HS-27A (cell line): ENCODE results near the gene MYOC.
"Not testable (repeated sequence)": the region's sequence is repeated elsewhere in the genome, so short reads cannot be mapped to it uniquely, and the experiment has no call there.

ENCODE experiments used
- DNase-seq: peaks from one replicate; pipeline ENCODE4 v3.0.0-alpha.2; 2012; ENCODE audit warnings: low read depth, missing footprints

The MYOC gene

GRCh38 chr1:171652234-171652822, at the start of gene MYOC:
MYOC (minus strand) TSS chr1:171652688; CDS start chr1:171652611, 77 bp downstream.
- no peak for DNase-seq

- DNase-seq, result no peak
Observed at GRCh38 chr1:171699531-171699930, 47.0 kb upstream of the MYOC start.

- DNase-seq, result not testable (repeated sequence)
Observed at GRCh38 chr1:171695772-171696171, 43.3 kb upstream of the MYOC start.

GRCh38 chr1:171693541-171693940, 41.1 kb upstream of the MYOC start:
- not testable (repeated sequence) for DNase-seq

DNA sequence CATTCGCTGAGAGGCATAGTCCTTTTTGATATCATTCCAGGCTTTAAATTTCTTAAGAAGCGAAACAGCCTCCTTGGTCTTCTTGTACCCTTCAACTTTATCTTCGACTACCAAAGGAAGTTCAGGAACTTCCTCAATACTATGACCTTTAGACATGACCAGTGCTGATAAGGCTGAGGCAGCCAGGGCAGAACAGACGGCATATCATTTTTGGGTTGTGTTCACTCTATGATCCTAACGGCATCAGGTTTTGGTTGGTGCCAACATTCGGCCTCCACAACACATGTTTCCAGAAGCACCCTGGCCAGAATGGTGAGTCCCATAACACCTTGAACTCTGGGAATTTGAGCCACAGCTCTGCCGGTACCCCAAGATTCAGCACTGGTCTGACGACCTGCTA, 31.4 kb upstream of the MYOC start:
- DNase-seq, result no peak

DNA sequence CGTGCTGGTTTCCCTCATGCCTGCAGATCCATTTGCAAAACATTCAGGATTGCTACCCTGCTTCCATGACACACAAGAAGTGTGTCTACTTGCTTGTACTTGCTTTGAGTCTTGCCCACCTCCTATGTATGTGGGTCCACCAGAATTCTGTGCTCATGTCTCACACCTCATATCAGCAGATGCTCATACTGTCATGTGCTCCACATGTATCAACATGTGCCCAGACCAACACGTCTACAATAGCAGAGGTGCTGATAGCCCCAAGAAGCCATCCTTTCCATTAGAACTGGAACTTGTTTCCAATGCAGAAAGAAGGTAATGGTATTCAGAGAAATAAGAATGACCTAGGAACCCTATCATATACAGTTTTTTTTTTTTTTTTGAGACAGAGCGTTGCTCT, 27.9 kb upstream of the MYOC start:
- DNase-seq, result no peak

GRCh38 chr1:171676823-171677222, 24.3 kb upstream of the MYOC start:
- DNase-seq, result no peak

- DNase-seq, result no peak
Observed at GRCh38 chr1:171674431-171675405, 22.2 kb upstream of the MYOC start.

DNA sequence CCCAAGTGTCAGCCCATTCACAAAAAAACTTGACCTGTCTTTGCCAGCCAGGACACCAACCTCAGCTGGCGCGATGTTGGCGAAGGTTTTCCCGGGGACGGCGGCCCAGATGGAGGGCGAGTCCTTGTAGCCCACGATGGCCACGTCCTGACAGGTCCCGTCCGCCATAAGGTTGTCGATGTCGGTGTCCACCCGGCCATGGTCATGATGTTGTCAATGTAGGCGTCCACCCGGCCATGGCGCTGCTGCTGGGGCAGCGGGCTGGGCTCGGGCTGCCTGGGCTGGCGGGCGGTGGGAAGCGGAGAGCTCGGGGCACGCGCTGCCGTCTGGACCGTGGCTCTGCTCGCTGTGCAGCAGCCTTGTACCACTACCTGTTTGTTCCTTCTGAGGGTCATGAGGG, 18.3 kb upstream of the MYOC start:
- DNase-seq, result no peak

GRCh38 chr1:171668372-171668771, 15.9 kb upstream of the MYOC start:
- DNase-seq, result no peak

DNA sequence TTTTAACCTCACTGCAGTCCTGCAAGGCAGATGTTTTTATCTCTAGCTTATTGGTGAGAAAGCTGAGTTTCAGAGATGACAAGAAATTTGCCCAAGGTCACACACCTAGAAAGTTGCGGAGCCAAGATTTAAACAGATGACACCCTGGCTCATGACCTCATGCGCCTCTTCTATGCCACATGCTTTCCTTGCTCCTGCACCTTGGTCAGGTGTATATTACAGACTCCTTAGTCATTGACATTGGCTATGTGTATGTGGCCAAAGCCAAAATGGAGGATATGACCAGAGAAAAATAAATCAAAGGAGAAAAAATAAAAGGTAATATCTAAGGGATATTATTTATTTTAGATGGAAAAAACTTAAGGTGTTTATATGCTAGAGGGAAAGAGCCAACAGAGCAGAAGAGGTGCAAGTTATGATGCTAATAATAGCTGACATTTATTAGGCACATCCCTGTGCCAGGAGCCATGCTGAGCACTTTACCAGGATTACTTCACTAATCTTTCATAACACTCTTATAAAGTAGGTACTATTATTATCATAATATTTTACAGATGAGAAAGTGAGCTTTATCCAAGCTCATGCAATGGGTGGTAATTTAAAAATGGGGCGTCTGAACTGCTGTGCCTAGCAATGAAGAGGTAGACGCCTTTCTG, 13.8 kb upstream of the MYOC start:
- DNase-seq, result no peak

DNA sequence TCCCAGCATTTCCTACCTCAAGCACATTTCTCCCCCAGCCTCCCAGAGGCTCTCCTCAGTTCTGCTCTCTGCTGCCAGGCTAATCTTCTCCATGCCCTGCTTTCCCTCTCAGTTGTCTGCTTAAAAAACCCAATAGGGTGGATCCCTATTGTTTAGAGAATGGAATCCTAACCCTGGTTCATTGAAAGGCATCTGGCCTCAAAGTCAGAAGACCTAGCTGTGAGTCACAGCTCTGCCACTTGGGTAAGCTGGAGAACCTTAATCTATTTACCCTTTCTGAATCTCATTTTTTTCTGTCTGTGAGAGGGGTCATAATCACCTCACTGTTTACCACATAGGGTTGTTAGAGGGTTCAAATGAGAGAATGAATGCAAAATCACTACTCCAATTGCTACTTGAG, 12.5 kb upstream of the MYOC start:
- DNase-seq, result no peak

GRCh38 chr1:171663854-171664575, 11.5 kb upstream of the MYOC start:
- no peak for DNase-seq

DNA sequence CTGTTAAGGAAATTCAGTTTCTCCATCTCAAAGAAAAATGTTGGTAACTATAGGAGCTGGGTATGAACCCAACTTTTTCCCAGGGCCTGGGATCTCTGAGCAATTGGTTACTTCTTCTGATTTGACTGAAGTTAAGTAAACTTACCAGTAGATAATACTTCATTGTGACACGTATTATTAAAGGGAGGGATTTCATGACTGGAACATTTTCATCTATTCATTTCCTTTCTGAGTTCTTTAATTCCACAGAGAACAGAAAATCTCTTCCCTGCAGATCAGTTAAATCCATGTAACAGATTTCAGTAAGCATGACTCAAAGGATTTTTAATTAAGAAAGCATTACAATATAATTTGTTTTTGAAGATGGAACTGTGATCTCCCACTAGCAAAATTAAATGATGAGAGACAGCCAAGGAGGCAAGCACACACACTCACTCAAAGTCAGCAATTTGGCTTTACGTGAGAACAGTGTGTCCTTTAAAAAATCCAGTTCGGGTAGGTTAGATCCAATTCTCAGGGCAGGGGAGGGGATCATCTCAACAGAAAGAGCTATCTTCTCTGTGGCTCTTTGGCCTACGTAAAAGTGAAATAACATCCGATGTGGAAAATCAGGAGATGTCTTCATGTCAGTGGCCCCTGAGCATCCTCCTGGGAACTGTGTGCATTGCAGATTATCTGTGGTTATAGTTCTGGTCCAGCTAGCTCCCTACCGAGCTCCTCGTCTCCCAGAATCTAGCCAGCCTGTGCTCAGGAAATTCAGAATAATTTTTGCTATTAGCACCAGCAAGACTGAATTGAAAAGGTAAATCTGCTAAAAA, 10.8 kb upstream of the MYOC start:
- no peak for DNase-seq

DNA sequence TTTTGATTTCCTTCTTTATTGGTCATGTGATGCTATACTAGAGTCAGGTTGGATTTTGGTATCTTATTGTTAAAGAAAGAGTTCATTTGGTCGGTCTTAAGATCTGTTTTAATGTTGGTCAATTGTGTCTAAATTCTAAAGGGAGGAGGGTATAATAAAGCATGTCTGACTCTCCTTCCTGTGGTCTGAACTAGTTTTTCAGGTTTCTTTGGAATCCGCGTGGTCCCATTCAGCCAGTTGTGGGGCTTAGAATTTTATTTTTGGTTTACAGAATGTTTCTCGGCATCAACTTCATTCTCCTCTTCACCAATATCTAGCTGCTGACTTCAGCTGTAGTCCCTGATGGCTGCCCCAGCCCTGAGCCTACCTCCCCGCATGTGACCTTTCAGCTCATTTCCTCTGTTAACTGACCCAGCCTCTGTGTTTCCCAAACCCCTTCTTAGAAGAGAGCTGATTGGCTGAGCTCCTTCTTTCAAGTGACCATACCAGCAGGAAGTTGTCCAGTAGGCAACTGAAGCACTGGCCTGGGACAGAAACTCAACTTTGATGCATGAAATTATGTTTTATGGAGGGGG, 8.7 kb upstream of the MYOC start:
- DNase-seq, result no peak

DNA sequence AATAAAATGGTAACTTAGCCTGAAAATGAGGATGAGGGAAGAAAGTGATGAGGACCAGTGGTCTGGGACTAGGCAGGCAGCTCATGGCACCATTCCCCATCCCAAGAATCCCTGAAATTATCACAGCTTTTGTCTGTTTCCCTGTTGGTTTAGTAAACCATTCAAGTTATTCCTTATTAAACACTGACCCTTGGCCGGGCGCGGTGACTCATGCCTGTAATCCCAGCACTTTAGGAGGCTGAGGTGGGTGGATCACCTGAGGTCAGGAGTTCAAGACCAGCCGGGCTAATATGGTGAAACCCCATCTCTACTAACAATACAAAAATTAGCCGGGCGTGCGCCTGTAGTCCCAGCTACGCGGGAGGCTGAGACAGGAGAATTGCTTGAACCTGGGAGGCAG, 3.7 kb upstream of the MYOC start:
- DNase-seq, result not testable (repeated sequence)

GRCh38 chr1:171655746-171656116, 3.2 kb upstream of the MYOC start:
- DNase-seq, result no peak

- DNase-seq, result no peak
Observed at GRCh38 chr1:171654942-171655745, 2.7 kb upstream of the MYOC start.

GRCh38 chr1:171654201-171654941, 1.9 kb upstream of the MYOC start:
- no peak for DNase-seq
